ENCODE results near the gene FAM219A.

- TF ChIP-seq CTCF (IDR thresholded peaks at IDR 0.05) = no peak
- TF ChIP-seq POLR2A (IDR thresholded peaks at IDR 0.05) = no peak
- no peak for TF ChIP-seq POLR2AphosphoS5 (IDR thresholded peaks at IDR 0.05)
Measured at GRCh38 chr9:34419716-34420504, 38.5 kb downstream of the FAM219A start.

Measured in prostate gland (tissue), 2 donors.